GM23248 (cell line): Measurements from ENCODE around the gene ARIH2. TPM values are rescaled to one million over a fixed set of nuclear protein-coding genes. Genes with fewer than 3 reads are reported as not detected.

Experiments
- DNase-seq: peaks from one replicate; pipeline ENCODE4 v3.0.0-alpha.2; 2015
- H2AFZ ChIP-seq: fragments of 200-600 bp; sonication (generic); 2 replicates; pipeline ENCODE4 v1.6.1; 2016; ENCODE audit warnings: antibody characterized with exemption
- H3F3A ChIP-seq: fragments of 200-600 bp; sonication (generic); 2 replicates; pipeline ENCODE4 v1.6.1; 2016; ENCODE audit warnings: mild to moderate bottlenecking, antibody characterized with exemption, mixed run types; ENCODE audit not compliant: insufficient read depth
- H3K27ac ChIP-seq: fragments of 200-600 bp; sonication (generic); 2 replicates; pipeline ENCODE4 v1.5.1; 2016; ENCODE audit warnings: mild to moderate bottlenecking
- H3K27me3 ChIP-seq: fragments of 200-600 bp; sonication (generic); replicated peaks from 2 replicates; pipeline ENCODE4 v1.6.1; 2016; ENCODE audit warnings: mild to moderate bottlenecking; ENCODE audit not compliant: insufficient read depth
- H3K36me3 ChIP-seq: fragments of 200-600 bp; sonication (generic); 2 replicates; pipeline ENCODE4 v1.6.1; 2016; ENCODE audit warnings: low read depth, mild to moderate bottlenecking
- H3K4me1 ChIP-seq: fragments of 200-600 bp; sonication (generic); 2 replicates; pipeline ENCODE4 v1.6.1; 2016; ENCODE audit warnings: mild to moderate bottlenecking; ENCODE audit not compliant: insufficient read depth
- H3K4me2 ChIP-seq: fragments of 200-600 bp; sonication (generic); one replicate; pipeline ENCODE4 v1.6.1; 2016; ENCODE audit warnings: mild to moderate bottlenecking; ENCODE audit not compliant: unreplicated experiment
- H3K4me3 ChIP-seq: fragments of 200-600 bp; sonication (generic); 2 replicates; pipeline ENCODE4 v1.5.1; 2016; ENCODE audit warnings: mild to moderate bottlenecking
- H3K79me2 ChIP-seq: fragments of 200-600 bp; sonication (generic); 2 replicates; pipeline ENCODE4 v1.6.1; 2016; ENCODE audit warnings: mild to moderate bottlenecking; ENCODE audit not compliant: insufficient read depth
- H3K9ac ChIP-seq: fragments of 200-600 bp; sonication (generic); 2 replicates; pipeline ENCODE4 v1.6.1; 2016; ENCODE audit warnings: mild to moderate bottlenecking
- H3K9me2 ChIP-seq: fragments of 200-600 bp; sonication (generic); 2 replicates; pipeline ENCODE4 v1.6.1; 2016; ENCODE audit warnings: mixed run types, mild to moderate bottlenecking, moderate library complexity; ENCODE audit not compliant: insufficient read depth
- H3K9me3 ChIP-seq: fragments of 200-600 bp; sonication (generic); one replicate; pipeline ENCODE4 v1.6.1; 2017; ENCODE audit warnings: low read depth
- H4K20me1 ChIP-seq: fragments of 200-600 bp; sonication (generic); 2 replicates; pipeline ENCODE4 v1.6.0; 2016; ENCODE audit not compliant: insufficient read depth
- EZH2 ChIP-seq: fragments of 200-600 bp; sonication (generic); IDR thresholded peaks from 2 replicates; pipeline ENCODE4 v1.6.1; 2018; ENCODE audit warnings: antibody characterized with exemption, mild to moderate bottlenecking; ENCODE audit not compliant: insufficient read depth, poor library complexity, severe bottlenecking
- EZH2phosphoT487 ChIP-seq: fragments of 200-600 bp; sonication (generic); IDR thresholded peaks from 2 replicates; pipeline ENCODE4 v1.6.1; 2018; ENCODE audit warnings: antibody characterized with exemption, moderate library complexity, mild to moderate bottlenecking, low read depth; ENCODE audit not compliant: insufficient read depth
- WGBS, 2 experiments: methylation state at CpG; one replicate each; pipeline ENCODE4 v1.1.6; 2015 to 2017; ENCODE audit warnings: low lambda C conversion rate in 2 of 2, low coverage in 1 of 2; ENCODE audit errors: missing lambda C conversion rate in 2 of 2; 5-methylcytosine and 5-hydroxymethylcytosine counted together
- in situ Hi-C: fragments of 300-500 bp; cut with MboI; formaldehyde crosslinking; loops from 2 replicates; pipeline ENCODE4 v1.15.0; 2020
- polyA plus RNA-seq: library from polyadenylated mRNA; unstranded; fragments of >200 nt; fragmentation: Nextera tagmentation; extraction: Ambion mirVana; gene quantifications from 2 replicates; pipeline ENCODE4 v1.2.1, GENCODE V29; 2016
- total RNA-seq: library from RNA; depleted of rRNA; stranded (reverse); fragments of >200 nt; shearing (Covaris generic); gene quantifications from 2 replicates; pipeline ENCODE4 v1.2.3, GENCODE V29; 2014

Gene ARIH2
- total and polyA plus RNA-seq, 2 experiments from 2014 or later: 59.7 to 102 TPM

DNA sequence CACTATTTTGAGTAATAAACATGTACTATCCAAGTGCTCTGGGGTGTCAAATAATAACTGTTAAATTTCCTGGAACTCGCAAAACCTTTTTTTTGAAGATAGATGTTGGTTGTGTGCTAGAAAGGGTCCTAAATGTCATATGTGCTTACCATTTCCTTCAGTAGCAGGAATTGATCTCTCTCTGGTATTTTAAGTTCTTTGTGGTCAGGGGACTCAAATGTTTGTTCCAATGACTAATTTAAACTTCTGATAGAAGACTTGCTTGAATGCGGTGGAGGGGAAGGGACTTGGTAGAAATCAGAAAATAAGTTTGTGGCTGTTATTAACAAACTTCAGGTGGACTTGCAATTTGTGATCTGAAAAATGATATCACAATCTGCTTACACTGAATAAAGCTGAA lies 26.8 kb downstream of the ARIH2 start:
- Histone ChIP-seq H3F3A (0 out of 2 replicates have a peak, but pooled peaks cover 11% of the 10 kb centered on the region), H3K4me1 (0 out of 2 replicates have a peak, but pooled peaks cover 10% of the 10 kb centered on the region), H3K4me3 (no peak overlapping the region), H3K27ac (no peak overlapping the region), H4K20me1 (peaks cover 7% of the 10 kb centered on the region; the same call in 1 of the 2 replicates), H3K9me2 (no peaks in the 10 kb centered on the region), H3K4me2 (no peak overlapping the region), H3K9ac (no peak overlapping the region), H3K9me3 (no peaks in the 10 kb centered on the region), H2AFZ (no peak overlapping the region), H3K79me2 (peaks cover 96% of the 10 kb centered on the region), H3K27me3 (no peaks in the 10 kb centered on the region), H3K36me3 (no peaks in the 10 kb centered on the region)
- DNase-seq: no peak
- in situ Hi-C loops: no loop called here
- 99 to 100% methylated on average over 2 of the region's 2 CpGs for WGBS, 2 experiments
- TF ChIP-seq EZH2phosphoT487 (no peak), EZH2 (no peak)

DNA sequence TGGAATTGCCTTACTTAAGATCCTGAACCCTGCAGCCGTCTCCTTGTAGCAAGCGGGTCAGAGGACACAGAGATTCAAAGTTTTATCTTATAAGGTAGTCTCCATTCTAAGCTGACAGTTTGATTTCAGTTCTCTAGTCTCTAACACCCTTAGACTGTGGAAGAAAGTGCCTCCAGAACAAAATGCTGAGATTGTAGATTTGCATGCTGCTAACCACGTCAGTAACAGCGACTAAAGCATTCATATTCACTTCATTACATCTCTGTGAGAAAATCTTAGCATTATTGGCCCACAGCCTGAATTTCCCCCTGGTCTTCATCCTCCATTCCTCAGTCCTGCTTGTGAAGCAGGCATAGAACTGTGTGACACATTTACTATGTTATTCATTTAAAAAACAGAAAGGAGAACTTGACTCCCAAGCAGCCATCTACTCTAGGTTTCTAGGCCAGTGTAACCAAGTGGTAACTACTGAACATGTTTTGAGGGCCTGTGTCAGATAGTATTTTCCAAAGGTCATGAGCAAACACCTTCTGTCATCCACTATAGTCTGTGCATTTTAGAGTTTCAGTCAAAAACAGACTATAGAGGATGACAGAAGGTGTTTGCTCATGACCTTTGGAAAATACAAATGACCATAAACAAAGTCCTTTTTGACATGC lies 27.4 kb downstream of the ARIH2 start:
- Histone ChIP-seq H4K20me1 (peaks cover 7% of the 10 kb centered on the region; the same call in 1 of the 2 replicates), H3K4me3 (no peak overlapping the region), H3K27ac (no peak overlapping the region), H3K9me2 (no peaks in the 10 kb centered on the region), H3K36me3 (no peaks in the 10 kb centered on the region), H3F3A (0 out of 2 replicates have a peak, but pooled peaks cover 11% of the 10 kb centered on the region), H3K79me2 (peaks cover 98% of the 10 kb centered on the region), H3K27me3 (no peaks in the 10 kb centered on the region), H3K4me2 (no peak overlapping the region), H2AFZ (no peak overlapping the region), H3K4me1 (0 out of 2 replicates have a peak, but pooled peaks cover 10% of the 10 kb centered on the region), H3K9me3 (no peaks in the 10 kb centered on the region), H3K9ac (no peak overlapping the region)
- in situ Hi-C loops: no loop called here
- DNase-seq: no peak
- 76 to 86% methylated on average over 4 of the region's 4 CpGs for WGBS, 2 experiments
- no peak for TF ChIP-seq EZH2
- no peak for TF ChIP-seq EZH2phosphoT487

DNA sequence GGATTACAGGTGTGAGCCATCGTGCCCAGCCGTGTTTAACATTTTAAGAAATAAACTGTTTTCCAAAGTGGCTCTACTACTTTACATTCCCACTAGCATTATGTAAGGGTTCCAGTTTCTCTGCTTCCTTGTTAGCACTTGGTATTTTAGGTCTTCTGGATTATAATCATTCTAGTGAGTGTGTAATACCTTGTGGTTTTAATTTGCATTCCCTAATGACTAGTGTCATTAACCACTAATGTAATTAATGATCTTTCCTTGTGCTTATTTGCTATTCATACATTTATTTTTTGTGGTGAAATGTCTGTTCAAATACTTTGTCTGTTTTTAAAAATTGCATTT lies 30.7 kb downstream of the ARIH2 start:
- Histone ChIP-seq H3K4me2 (no peak overlapping the region), H3K9me2 (no peaks in the 10 kb centered on the region), H3K27me3 (no peaks in the 10 kb centered on the region), H3K9ac (no peak overlapping the region), H3K27ac (no peak overlapping the region), H3K79me2 (peaks cover 98% of the 10 kb centered on the region), H3K4me3 (no peak overlapping the region), H3K9me3 (no peaks in the 10 kb centered on the region), H3K4me1 (0 out of 2 replicates have a peak, but pooled peaks cover 10% of the 10 kb centered on the region), H3K36me3 (0 out of 2 replicates have a peak, but pooled peaks cover 4% of the 10 kb centered on the region), H3F3A (0 out of 2 replicates have a peak, but pooled peaks cover 11% of the 10 kb centered on the region), H2AFZ (no peak overlapping the region), H4K20me1 (peaks cover 7% of the 10 kb centered on the region; the same call in 1 of the 2 replicates)
- DNase-seq: no peak
- 70 to 84% methylated on average over 2 of the region's 2 CpGs for WGBS, 2 experiments
- no peak for TF ChIP-seq EZH2phosphoT487
- TF ChIP-seq EZH2: no peak
- in situ Hi-C loops: no loop called here

DNA sequence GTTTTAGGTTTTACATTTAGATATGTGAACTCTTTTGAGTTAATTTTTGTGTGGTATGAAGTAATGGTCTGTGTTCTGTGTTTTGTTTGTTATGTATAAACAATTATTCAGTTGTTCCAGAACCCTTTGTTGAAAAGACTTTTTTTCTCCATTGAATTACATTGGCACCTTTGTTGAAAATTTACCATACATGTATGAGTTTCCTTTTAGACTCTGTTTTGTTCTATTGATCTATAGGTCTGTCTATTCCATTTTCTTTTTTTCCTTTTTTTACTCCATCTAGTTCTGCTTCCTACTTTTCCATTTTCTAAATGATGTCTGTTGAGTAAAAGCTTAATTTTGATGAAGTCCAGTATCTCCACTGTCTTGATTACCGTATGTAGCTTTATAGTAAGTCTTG lies 31.4 kb downstream of the ARIH2 start:
- no peaks in the 10 kb centered on the region for H3K27me3 ChIP-seq
- TF ChIP-seq EZH2: no peak
- TF ChIP-seq EZH2phosphoT487: no peak
- WGBS, 2 experiments: 97 to 100% methylated on average over 1 of the region's 1 CpG
- no peak overlapping the region for H3K9ac ChIP-seq
- H2AFZ ChIP-seq: no peak overlapping the region
- H3K9me2 ChIP-seq: no peaks in the 10 kb centered on the region
- H3K36me3 ChIP-seq: 0 out of 2 replicates have a peak, but pooled peaks cover 6% of the 10 kb centered on the region
- no peak overlapping the region for H3K4me2 ChIP-seq
- no peaks in the 10 kb centered on the region for H3K9me3 ChIP-seq
- 0 out of 2 replicates have a peak, but pooled peaks cover 11% of the 10 kb centered on the region for H3F3A ChIP-seq
- H3K79me2 ChIP-seq: peaks cover 98% of the 10 kb centered on the region
- no peak for DNase-seq
- H3K27ac ChIP-seq: no peak overlapping the region
- H3K4me3 ChIP-seq: no peak overlapping the region
- H3K4me1 ChIP-seq: 0 out of 2 replicates have a peak, but pooled peaks cover 10% of the 10 kb centered on the region
- peaks cover 1% of the 10 kb centered on the region; the same call in 1 of the 2 replicates for H4K20me1 ChIP-seq
- in situ Hi-C loops: no loop called here
